Endothelial cell of umbilical vein (primary cell): Measurements from ENCODE around the gene COL18A1. TPM values are rescaled to one million over a fixed set of nuclear protein-coding genes. Genes with fewer than 3 reads are reported as not detected.

Experiments
- BruUV-seq: library from RNA; stranded (reverse); fragments of 400-500 nt; replicated peaks from 2 replicates; lab custom pipeline; 2021; lab: Mats Ljungman, UMichigan
- CTCF ChIA-PET: fragments of 300-600, 350-600 bp; sonication (Branson Sonifier 250); formaldehyde crosslinking; loops from one replicate; lab custom pipeline; 2021; ENCODE audit warnings: antibody characterized with exemption, inconsistent platforms; lab: Charles Lee
- POLR2A ChIA-PET: fragments of 300-600, 350-600 bp; sonication (Branson Sonifier 250); formaldehyde crosslinking; loops from one replicate; lab custom pipeline; 2021; ENCODE audit warnings: antibody characterized with exemption, inconsistent platforms; lab: Charles Lee
- DNase-seq: peaks from one replicate; pipeline ENCODE4 v3.0.0-alpha.2; 2011; ENCODE audit warnings: low read depth, low spot score
- FAIRE-seq: peaks from 2 replicates; lab custom pipeline; 2011; peaks lifted over from hg19 to GRCh38; lab: Jason Lieb, UNC
- H2AFZ ChIP-seq: 2 replicates; pipeline ENCODE4 v1.6.0; 2012; ENCODE audit warnings: low read depth, low read length, control low read depth, inconsistent platforms
- H3K27ac ChIP-seq: 2 replicates; pipeline ENCODE4 v1.5.1; 2011; ENCODE audit warnings: low read depth, mild to moderate bottlenecking, control low read depth, low read length, moderate library complexity; ENCODE audit not compliant: insufficient read depth
- H3K27me3 ChIP-seq, 2 experiments: 2 replicates each; pipeline versions ENCODE4 v1.6.0 to v1.6.1; 2011; ENCODE audit warnings: low read length in 2 of 2, mixed read lengths in 1 of 2; ENCODE audit not compliant: control insufficient read depth in 2 of 2, insufficient read depth in 2 of 2
- H3K36me3 ChIP-seq, 2 experiments: 2 replicates in 1 of 2; 3 replicates in 1 of 2; pipeline ENCODE4 v1.5.1; 2011; ENCODE audit warnings: low read length in 2 of 2, mild to moderate bottlenecking in 1 of 2, moderate library complexity in 1 of 2; ENCODE audit not compliant: control insufficient read depth in 2 of 2, insufficient read depth in 2 of 2; ENCODE audit errors: extremely low read depth in 1 of 2
- H3K4me1 ChIP-seq: 3 replicates; pipeline ENCODE4 v1.5.1; 2011; ENCODE audit warnings: mild to moderate bottlenecking, low read length; ENCODE audit not compliant: control insufficient read depth, insufficient read depth; ENCODE audit errors: extremely low read depth
- H3K4me2 ChIP-seq: 2 replicates; pipeline ENCODE4 v1.6.1; 2011; ENCODE audit warnings: low read length, control low read depth, mixed read lengths; ENCODE audit not compliant: insufficient read depth
- H3K4me3 ChIP-seq, 3 experiments: fragments of 200-600 bp in 1 of 3; sonication (generic), shearing (Covaris generic) in 1 of 3; replicated peaks in 1 of 3; 2 replicates each; pipeline ENCODE4 v1.5.1; 2011 to 2016; ENCODE audit warnings: control low read depth in 3 of 3, low read length in 3 of 3, mild to moderate bottlenecking in 2 of 3, inconsistent platforms in 1 of 3, low read depth in 1 of 3, moderate library complexity in 1 of 3; ENCODE audit not compliant: insufficient read depth in 1 of 3
- H3K79me2 ChIP-seq: 2 replicates; pipeline ENCODE4 v1.6.0; 2012; ENCODE audit warnings: low read length, inconsistent platforms; ENCODE audit not compliant: control insufficient read depth, insufficient read depth
- H3K9ac ChIP-seq: replicated peaks from 2 replicates; pipeline ENCODE3; 2011; ENCODE audit warnings: low read length, control low read depth; ENCODE audit not compliant: insufficient read depth; ENCODE audit errors: extremely low read depth
- H3K9me1 ChIP-seq: replicated peaks from 3 replicates; pipeline ENCODE4 v1.6.0; 2011; ENCODE audit warnings: mild to moderate bottlenecking, low read length; ENCODE audit not compliant: control insufficient read depth, insufficient read depth; ENCODE audit errors: extremely low read depth
- H3K9me3 ChIP-seq: replicated peaks from 2 replicates; pipeline ENCODE4 v1.5.1; 2012; ENCODE audit warnings: low read length, inconsistent platforms; ENCODE audit not compliant: control insufficient read depth, insufficient read depth
- H4K20me1 ChIP-seq: replicated peaks from 2 replicates; pipeline ENCODE3; 2011; ENCODE audit warnings: mild to moderate bottlenecking, low read length; ENCODE audit not compliant: control insufficient read depth, insufficient read depth; ENCODE audit errors: extremely low read depth
- EZH2 ChIP-seq: IDR thresholded peaks from 2 replicates; pipeline ENCODE4 v1.6.1; 2012; ENCODE audit warnings: borderline replicate concordance, low read depth, mild to moderate bottlenecking, moderate library complexity, low read length, inconsistent platforms; ENCODE audit not compliant: severe bottlenecking
- FOS ChIP-seq: IDR thresholded peaks from 2 replicates; pipeline ENCODE4 v1.6.1; 2011; ENCODE audit warnings: mild to moderate bottlenecking, low read length, moderate library complexity, borderline replicate concordance; ENCODE audit not compliant: insufficient read depth
- GATA2 ChIP-seq: IDR thresholded peaks from 2 replicates; pipeline ENCODE4 v1.7.0; 2011; ENCODE audit warnings: low read depth, mild to moderate bottlenecking, moderate library complexity, mixed read lengths, low read length; ENCODE audit not compliant: insufficient read length, insufficient read depth
- JUN ChIP-seq: IDR thresholded peaks from 2 replicates; pipeline ENCODE4 v1.6.1; 2011; ENCODE audit warnings: borderline replicate concordance, low read depth; ENCODE audit not compliant: insufficient read length, insufficient read depth
- MYC ChIP-seq: IDR thresholded peaks from one replicate; pipeline ENCODE4 v1.6.1; 2011; ENCODE audit warnings: mild to moderate bottlenecking, low read depth, low read length
- POLR2A ChIP-seq: IDR thresholded peaks from 2 replicates; pipeline ENCODE4 v1.6.1; 2012; ENCODE audit warnings: low read depth, mild to moderate bottlenecking, control low read depth, low read length
- POLR2AphosphoS5 ChIP-seq: IDR thresholded peaks from 2 replicates; pipeline ENCODE4 v1.6.1; 2012; ENCODE audit warnings: low read depth, mild to moderate bottlenecking, control low read depth, low read length, moderate library complexity; ENCODE audit not compliant: insufficient read depth
- dilution Hi-C: fragments of 300-500 bp; cut with MboI; formaldehyde crosslinking; loops from one replicate; pipeline ENCODE4 v1.15.0; 2019; ENCODE audit warnings: low sequenced_read_pairs; ENCODE audit not compliant: extremely low pct_ligation_motif_present
- intact Hi-C: fragments of 100-400 bp; cut with micrococcal nuclease; formaldehyde crosslinking; loops from one replicate; pipeline ENCODE4 v1.10.0; 2022
- polyA plus RNA-seq, 4 experiments: library from polyadenylated mRNA; depleted of rRNA in 3 of 4; stranded (reverse) in 3 of 4; unstranded in 1 of 4; fragments of >200 nt; gene quantifications; 2 replicates each; pipeline versions ENCODE4 v1.2.1 to v1.2.3, GENCODE V29; 2011 to 2012; ENCODE audit warnings: missing spikeins in 1 of 4
- total RNA-seq: library from RNA; stranded (reverse); gene quantifications from 2 replicates; pipeline ENCODE4 v1.2.3, GENCODE V29; 2021
- TF ChIP-seq, protein P1 (sequence below): IDR thresholded peaks from 2 replicates; pipeline ENCODE4 v1.6.1; 2011; ENCODE audit not compliant: insufficient read depth, insufficient read length
- TF ChIP-seq, protein P2 (sequence below), 2 donors: IDR thresholded peaks; 1 replicate in 1 of 2; 2 replicates in 1 of 2; pipeline ENCODE4 v1.5.1; 2011; ENCODE audit warnings: low read length in 2 of 2, mild to moderate bottlenecking in 2 of 2, moderate library complexity in 2 of 2, control low read depth in 1 of 2, inconsistent platforms in 1 of 2, low read depth in 1 of 2; ENCODE audit not compliant: insufficient read depth in 1 of 2; ENCODE audit errors: extremely low read depth in 1 of 2

Gene COL18A1
- total and polyA plus RNA-seq, 2 donors (not counting 3 experiments of a cell fraction or from before 2014, with no cell fraction given): 198 to 252 TPM

DNA sequence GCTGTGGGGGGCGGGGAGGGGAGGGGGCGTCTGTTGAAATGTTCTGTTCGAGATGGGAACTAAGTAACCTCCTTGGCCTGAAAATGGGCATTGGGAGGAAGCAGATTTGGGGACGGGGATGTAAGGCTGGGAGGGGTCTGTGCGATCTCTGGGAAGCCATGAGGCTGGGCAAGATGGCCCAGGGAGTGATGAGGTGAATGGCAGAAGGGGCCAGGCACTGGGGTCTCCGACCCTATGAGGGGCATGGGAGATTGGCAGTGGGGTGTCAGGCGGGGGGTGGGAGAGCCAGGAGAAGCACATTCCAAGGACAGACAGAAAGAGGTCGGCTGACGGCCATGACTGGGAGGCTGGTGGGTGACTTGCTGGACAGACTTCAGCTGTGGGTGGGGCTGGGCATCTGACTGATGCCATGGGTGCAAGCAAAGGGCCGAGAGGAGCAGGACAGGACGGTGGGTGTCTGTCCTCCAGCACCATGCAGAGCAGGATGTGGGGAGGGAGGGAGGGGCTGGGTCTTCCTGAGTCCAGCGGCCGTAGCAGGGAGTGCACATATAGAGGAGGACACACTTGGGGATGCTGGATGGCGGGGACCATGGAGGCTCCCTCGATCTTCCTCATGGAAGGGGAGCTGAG lies 30.0 kb upstream of the COL18A1 start:
- ChIA-PET POLR2A (no interaction called here), CTCF (interaction anchor here (2.1 kb wide), 1 partner anchor 12 kb away, joined by 6 read pairs; no protein-coding TSS in a partner anchor)
- Histone ChIP-seq H3K4me2 (no peak overlapping the region), H3K9me3 (no peaks in the 10 kb centered on the region), H3K36me3 (no peaks in the 10 kb centered on the region), H4K20me1 (no peaks in the 10 kb centered on the region), H3K27me3 (peaks cover 0 to 1% of the 10 kb centered on the region in 2 experiments), H3K4me3 (no peak overlapping the region), H3K27ac (no peak overlapping the region), H3K4me1 (no peaks in the 10 kb centered on the region), H3K9me1 (no peaks in the 10 kb centered on the region), H3K79me2 (no peaks in the 10 kb centered on the region), H3K9ac (no peak overlapping the region), H2AFZ (no peak overlapping the region)
- TF ChIP-seq POLR2A (no peak), FOS (no peak), GATA2 (no peak), JUN (no peak)
- TF ChIP-seq, protein P1, sequence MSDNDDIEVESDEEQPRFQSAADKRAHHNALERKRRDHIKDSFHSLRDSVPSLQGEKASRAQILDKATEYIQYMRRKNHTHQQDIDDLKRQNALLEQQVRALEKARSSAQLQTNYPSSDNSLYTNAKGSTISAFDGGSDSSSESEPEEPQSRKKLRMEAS: no peak
- dilution Hi-C loops: no loop called here
- no peak for DNase-seq
- no TSS peak for BruUV-seq
- intact Hi-C loops: no loop called here
- FAIRE-seq: no peak

DNA sequence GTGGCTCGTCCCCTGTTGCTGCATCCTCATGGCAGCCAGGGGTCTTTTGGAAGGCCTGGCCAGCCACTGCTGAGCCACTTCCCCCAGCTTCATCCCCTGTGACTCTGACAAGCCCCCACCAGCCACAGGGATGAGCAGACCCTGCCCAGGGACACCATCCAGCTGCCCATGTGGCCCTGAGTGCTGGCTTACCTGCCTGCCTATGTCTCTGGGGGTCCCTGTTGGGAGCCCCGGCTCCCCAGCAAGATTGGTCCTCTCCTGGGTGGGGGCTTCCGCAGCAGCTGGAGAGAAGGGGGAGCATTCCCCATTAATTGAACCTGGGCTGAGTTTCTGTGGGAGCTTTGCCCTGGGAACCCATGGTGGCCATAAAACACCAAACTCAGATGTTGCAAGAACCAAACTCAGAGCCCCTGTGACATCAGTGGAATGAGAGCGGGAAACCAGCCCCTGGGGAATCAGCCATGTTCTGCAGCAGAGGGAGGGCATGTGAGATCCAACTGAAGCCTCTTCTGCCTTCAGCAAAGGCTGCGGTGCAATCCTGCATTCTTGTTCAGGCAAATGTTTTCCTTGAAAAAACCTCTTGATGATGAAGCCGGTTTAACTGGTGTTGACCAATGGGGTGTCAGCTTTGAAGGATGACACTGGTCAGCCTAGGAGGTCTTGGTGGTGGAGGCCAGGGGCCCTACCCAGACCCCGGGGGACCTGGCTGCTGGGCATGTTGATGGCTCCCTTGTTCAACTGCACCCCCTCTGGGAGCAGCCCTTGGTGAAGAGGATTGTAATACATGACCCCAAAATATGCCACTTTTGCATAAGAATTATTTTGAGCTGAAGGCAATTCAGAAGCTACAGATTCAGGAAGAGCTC lies 28.3 kb upstream of the COL18A1 start:
- no peak for DNase-seq
- BruUV-seq: no TSS peak
- H3K9me3 ChIP-seq: no peaks in the 10 kb centered on the region
- no peaks in the 10 kb centered on the region for H3K79me2 ChIP-seq
- FAIRE-seq: no peak
- no peak overlapping the region for H3K27ac ChIP-seq
- no peaks in the 10 kb centered on the region for H3K4me1 ChIP-seq
- H2AFZ ChIP-seq: no peak overlapping the region
- H3K9ac ChIP-seq: no peak overlapping the region
- H4K20me1 ChIP-seq: no peaks in the 10 kb centered on the region
- ChIA-PET POLR2A (no interaction called here), CTCF (interaction anchor here (1.5 kb wide), 1 partner anchor 10 kb away, joined by 7 read pairs; no protein-coding TSS in a partner anchor)
- H3K27me3 ChIP-seq: peaks cover 0 to 1% of the 10 kb centered on the region in 2 experiments
- no peaks in the 10 kb centered on the region for H3K36me3 ChIP-seq
- TF ChIP-seq GATA2 (no peak), EZH2 (no peak), MYC (no peak), POLR2AphosphoS5 (no peak)
- TF ChIP-seq, protein P1: no peak
- TF ChIP-seq, protein P2, sequence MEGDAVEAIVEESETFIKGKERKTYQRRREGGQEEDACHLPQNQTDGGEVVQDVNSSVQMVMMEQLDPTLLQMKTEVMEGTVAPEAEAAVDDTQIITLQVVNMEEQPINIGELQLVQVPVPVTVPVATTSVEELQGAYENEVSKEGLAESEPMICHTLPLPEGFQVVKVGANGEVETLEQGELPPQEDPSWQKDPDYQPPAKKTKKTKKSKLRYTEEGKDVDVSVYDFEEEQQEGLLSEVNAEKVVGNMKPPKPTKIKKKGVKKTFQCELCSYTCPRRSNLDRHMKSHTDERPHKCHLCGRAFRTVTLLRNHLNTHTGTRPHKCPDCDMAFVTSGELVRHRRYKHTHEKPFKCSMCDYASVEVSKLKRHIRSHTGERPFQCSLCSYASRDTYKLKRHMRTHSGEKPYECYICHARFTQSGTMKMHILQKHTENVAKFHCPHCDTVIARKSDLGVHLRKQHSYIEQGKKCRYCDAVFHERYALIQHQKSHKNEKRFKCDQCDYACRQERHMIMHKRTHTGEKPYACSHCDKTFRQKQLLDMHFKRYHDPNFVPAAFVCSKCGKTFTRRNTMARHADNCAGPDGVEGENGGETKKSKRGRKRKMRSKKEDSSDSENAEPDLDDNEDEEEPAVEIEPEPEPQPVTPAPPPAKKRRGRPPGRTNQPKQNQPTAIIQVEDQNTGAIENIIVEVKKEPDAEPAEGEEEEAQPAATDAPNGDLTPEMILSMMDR (IDR thresholded peaks at IDR 0.05; ENCODE audit: extremely low read depth in 1 of 2, insufficient read depth in 1 of 2, low read depth in 1 of 2, low read length in 2 of 2): no peak
- no peak overlapping the region for H3K4me2 ChIP-seq
- dilution Hi-C loops: no loop called here
- no peak overlapping the region for H3K4me3 ChIP-seq
- no peaks in the 10 kb centered on the region for H3K9me1 ChIP-seq
- intact Hi-C loops: no loop called here
